ENCODE data around the gene IKZF5.

IKZF5 gene

GRCh38 chr10:123016228-123016627 is 7.6 kb upstream of the IKZF5 start:
- no peak for DNase-seq (ENCODE audit: low read depth in 1 of 2, low spot score in 1 of 2)

GRCh38 chr10:123014772-123015171 is 6.2 kb upstream of the IKZF5 start:
- no peak for DNase-seq (ENCODE audit: low read depth in 1 of 2, low spot score in 1 of 2)

- no peak for DNase-seq (ENCODE audit: low read depth in 1 of 2, low spot score in 1 of 2)
Observed at GRCh38 chr10:123013456-123014419, 5.1 kb upstream of the IKZF5 start.

- DNase-seq (ENCODE audit: low read depth in 1 of 2, low spot score in 1 of 2) = no peak
Observed at GRCh38 chr10:123011987-123012386, 3.4 kb upstream of the IKZF5 start.

- peak in 1 of 2 donors; percentile 2 for DNase-seq (ENCODE audit: low read depth in 1 of 2, low spot score in 1 of 2)
Observed at GRCh38 chr10:123009105-123009820, 668 bp upstream of the IKZF5 start.

DNA sequence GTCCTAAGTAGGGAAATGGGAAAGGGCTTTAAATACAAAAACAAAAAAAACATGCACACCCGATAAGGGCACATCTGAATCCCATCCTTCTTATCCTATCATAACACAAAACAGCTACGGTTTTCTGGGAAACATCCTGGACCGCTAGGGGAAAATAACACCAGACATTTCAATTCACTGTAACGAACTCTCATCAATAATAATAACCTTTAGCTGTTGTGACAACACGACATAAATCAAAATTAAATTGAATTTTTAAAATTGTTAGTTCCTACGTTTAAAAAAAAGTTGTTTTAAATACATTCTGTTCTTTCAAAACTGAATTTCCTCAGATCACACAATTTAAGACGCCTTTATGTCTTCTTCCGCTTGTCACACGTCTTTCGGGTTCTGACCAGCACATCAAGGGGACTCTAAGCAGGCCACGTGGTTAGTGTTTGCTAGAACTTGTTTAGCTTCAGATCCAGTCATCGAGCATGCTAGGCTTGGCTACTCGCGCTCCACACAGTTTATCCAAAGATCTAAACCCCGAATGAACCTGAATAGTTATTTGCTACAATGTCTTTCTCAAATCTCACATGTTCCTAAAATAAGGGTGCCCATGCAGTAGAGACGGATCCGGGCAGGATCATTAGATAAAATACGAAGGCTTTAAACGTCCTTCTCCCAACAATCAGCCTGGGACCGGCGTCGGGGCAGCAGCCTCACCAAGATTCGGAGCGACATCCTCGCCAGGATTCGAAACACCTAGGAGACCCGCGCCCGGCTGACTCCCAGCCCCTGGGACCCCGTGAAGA is 839 bp downstream of the IKZF5 start:
- peak in 1 of 2 donors; percentile 25 for DNase-seq (ENCODE audit: low read depth in 1 of 2, low spot score in 1 of 2)

GRCh38 chr10:123004298-123004697 is 4.3 kb downstream of the IKZF5 start:
- DNase-seq (ENCODE audit: low read depth in 1 of 2, low spot score in 1 of 2) = no peak

DNA sequence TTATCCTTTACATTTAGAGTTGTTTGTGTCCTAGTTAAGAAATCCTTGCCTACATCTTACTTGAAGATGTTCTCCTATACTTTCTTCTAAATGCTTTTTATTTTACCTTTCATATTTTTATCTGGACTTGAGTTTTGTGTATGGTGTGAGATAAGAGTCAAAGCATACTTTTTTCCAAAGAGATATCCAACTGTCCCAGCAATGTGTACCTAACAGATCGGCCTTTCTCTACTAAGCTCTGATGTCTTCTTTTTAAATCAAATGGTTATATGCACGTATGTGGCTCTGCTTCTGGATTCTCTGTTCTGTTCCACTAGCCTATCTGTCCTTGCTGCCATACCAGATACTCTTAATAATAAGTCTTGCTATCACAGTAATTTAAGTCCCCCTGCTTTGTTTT is 7.2 kb downstream of the IKZF5 start:
- DNase-seq (ENCODE audit: low read depth in 1 of 2, low spot score in 1 of 2) = no peak

DNA sequence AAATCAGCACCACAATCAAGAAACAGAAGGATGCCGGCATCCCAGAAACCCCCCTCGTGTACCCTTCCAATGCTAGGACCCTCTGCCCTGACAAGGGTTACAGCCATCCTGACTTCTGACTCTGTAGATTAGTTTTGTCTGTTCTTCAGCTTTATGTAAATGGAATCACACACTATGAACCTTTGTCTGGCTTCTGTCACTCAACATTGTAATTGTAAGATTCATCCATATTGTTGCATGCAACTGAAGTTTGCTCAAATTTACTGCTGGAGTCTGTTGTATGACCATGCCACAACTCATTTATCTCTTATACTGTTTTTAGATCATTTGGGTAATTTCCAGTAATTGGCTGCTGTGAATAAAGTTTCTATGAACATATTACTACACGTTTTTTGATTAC is 8.4 kb downstream of the IKZF5 start:
- DNase-seq (ENCODE audit: low read depth in 1 of 2, low spot score in 1 of 2) = no peak

- DNase-seq (ENCODE audit: low read depth in 1 of 2, low spot score in 1 of 2) = no peak
Observed at GRCh38 chr10:122999347-122999746, 9.2 kb downstream of the IKZF5 start.

DNA sequence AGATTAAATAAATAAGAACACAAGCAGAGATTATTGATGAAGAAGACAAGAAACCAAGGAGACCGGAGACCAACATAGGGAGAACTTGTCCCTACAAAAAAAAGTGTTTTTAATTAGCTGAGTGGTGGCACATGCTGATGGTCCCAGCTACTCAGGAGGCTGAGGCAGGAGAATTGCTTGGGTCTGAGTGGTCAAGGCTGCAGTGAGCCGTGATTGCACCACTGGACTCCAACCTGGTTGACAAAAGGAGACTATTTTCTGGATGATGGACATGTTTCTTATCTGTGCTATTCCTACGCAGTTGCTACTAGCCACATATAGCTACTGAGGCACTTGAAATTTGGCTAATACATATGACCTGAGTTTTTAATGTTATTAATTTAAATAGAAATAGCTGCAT is 9.7 kb downstream of the IKZF5 start:
- no peak for DNase-seq (ENCODE audit: low read depth in 1 of 2, low spot score in 1 of 2)

- DNase-seq (ENCODE audit: low read depth in 1 of 2, low spot score in 1 of 2) = no peak
Observed at GRCh38 chr10:122998360-122998917, 10.2 kb downstream of the IKZF5 start.

DNA sequence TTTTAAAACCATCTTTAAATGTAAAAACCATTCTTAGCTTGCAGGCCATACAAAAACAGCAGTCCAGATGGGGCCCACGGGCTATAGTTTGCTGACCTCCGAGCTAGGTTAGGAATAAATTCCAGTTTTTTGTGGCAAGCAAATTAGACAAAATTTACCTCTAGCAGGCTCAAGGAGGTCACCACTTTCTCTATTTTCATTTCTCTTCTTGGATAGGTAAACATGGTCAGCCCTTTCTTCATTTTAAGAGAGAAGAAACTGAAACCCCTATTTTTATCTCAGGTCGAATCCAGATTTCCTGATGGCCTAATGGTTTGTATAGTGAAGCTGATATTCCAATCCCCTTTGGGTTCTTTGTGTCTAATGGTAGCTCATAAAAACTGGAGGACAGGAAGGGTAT is 10.7 kb downstream of the IKZF5 start:
- no peak for DNase-seq (ENCODE audit: low read depth in 1 of 2, low spot score in 1 of 2)

DNA sequence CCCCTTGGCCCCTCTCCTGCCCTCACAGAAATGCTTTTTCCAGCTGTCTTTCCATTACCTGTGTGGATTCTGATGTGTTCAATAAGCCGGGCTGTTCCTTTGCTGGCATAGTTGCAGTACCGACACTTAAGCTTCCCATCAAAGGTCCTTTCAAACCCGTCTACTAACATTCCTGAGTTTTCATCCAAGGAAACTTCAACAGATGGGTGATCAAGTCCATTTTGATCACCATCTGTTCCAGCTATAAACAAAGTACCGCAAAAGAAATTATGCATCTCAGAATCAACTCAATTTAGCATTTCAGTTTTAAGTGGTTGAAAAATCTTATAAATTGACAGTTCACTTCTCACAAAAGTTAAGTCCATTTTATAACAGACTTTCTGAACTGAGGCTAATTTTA is 12.7 kb downstream of the IKZF5 start:
- no peak for DNase-seq (ENCODE audit: low read depth in 1 of 2, low spot score in 1 of 2)

GRCh38 chr10:122993797-122994336 is 14.7 kb downstream of the IKZF5 start:
- DNase-seq (ENCODE audit: low read depth in 1 of 2, low spot score in 1 of 2) = no peak

- DNase-seq (ENCODE audit: low read depth in 1 of 2, low spot score in 1 of 2) = no peak
Observed at GRCh38 chr10:122992031-122992585, 16.5 kb downstream of the IKZF5 start.

DNA sequence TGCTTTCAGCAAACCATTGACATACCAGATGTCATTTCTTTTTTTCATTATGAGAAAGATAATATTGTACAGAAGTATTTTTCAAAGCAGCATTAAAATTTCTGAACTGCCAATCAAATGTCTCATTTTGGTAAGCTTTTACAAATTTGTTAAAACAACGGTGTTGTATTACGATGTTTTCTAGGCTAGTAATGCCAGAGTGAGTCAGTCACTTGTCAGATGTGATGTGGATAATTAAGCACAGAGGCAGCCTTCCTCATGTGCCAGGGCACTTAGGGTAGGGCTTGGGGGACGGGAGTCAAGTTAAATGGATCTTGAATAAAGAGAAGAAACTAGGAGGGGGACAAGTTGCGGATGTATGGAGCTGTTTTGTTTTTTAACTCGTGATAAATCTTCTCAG is 18.3 kb downstream of the IKZF5 start:
- no peak for DNase-seq (ENCODE audit: low read depth in 1 of 2, low spot score in 1 of 2)

DNA sequence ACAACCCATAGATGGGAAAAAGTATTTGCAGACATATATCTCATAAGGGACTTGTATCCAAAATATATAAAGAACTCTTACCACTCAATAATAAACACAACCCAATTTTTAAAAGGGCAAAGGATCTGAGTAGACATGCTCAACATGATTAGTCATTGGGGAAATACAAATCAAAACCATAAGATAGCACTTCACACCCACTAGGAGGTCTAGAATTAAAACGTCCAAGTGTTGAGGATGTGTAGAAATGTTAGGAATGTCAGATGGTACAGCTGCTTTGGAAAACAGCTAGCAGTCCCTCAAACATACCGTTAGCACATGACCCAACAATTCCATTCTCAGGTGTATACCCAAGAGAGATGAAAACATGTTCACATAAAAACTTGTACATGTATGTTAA is 20.1 kb downstream of the IKZF5 start:
- no peak for DNase-seq (ENCODE audit: low read depth in 1 of 2, low spot score in 1 of 2)

DNA sequence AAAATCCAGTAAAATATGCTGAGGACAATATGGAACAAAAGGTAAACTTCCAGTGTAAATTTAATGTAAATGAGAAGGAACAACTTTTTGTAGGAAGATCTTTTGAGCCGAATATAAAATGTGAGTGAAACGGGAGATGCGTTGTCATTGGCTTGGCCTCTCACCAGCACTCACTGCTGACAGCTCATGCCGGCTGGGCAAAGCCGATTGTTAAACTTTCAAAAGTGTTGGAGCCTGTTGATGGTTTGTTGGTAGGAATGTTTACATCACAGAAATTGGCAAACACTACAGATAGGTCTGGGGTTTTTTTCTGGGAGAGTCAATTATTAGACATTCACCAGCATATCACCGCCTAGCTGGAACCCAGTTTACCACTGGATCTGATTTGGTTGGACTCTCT is 22.3 kb downstream of the IKZF5 start:
- no peak for DNase-seq (ENCODE audit: low read depth in 1 of 2, low spot score in 1 of 2)

GRCh38 chr10:122984708-122985107 is 23.9 kb downstream of the IKZF5 start:
- DNase-seq (ENCODE audit: low read depth in 1 of 2, low spot score in 1 of 2) = no peak

GRCh38 chr10:122983898-122984297 is 24.7 kb downstream of the IKZF5 start:
- DNase-seq (ENCODE audit: low read depth in 1 of 2, low spot score in 1 of 2) = no peak
